ENCODE results near the gene SEMA4D.
"Not testable (repeated sequence)": the region's sequence is repeated elsewhere in the genome, so short reads cannot be mapped to it uniquely, and the experiment has no call there.

SEMA4D gene

GRCh38 chr9:89475891-89476440 lies 21.9 kb downstream of the SEMA4D start:
- Histone ChIP-seq H4K20me1 (ENCODE audit: insufficient read depth, low read length) (no peaks in the 10 kb centered on the region), H3F3A (ENCODE audit: insufficient read depth, low read length) (no peaks in the 10 kb centered on the region), H2AFZ (ENCODE audit: low read length) (no peak overlapping the region), H3K9me2 (ENCODE audit: low read depth, low read length) (no peaks in the 10 kb centered on the region), H3K4me2 (ENCODE audit: low read length) (no peak overlapping the region), H3K79me2 (ENCODE audit: insufficient read depth, low read length) (no peaks in the 10 kb centered on the region), H3K4me3 (ENCODE audit: low read depth, low read length, poor library complexity, severe bottlenecking) (no peak overlapping the region), H3K4me1 (ENCODE audit: insufficient read depth, low read length, severe bottlenecking) (no peaks in the 10 kb centered on the region), H3K9ac (ENCODE audit: low read length) (no peak overlapping the region), H3K27ac (ENCODE audit: low read depth, low read length, poor library complexity, severe bottlenecking) (no peak overlapping the region), H3K27me3 (ENCODE audit: insufficient read depth, low read length) (no peaks in the 10 kb centered on the region), H3K9me3 (ENCODE audit: low read length) (no peaks in the 10 kb centered on the region), H3K36me3 (ENCODE audit: insufficient read depth, low read length) (no peaks in the 10 kb centered on the region)
- TF ChIP-seq EZH2 (IDR thresholded peaks at IDR 0.05; ENCODE audit: borderline replicate concordance, low read length) (no peak), CTCF (IDR thresholded peaks at IDR 0.05; ENCODE audit: low read length) (no peak)

GRCh38 chr9:89474939-89475338 lies 23.0 kb downstream of the SEMA4D start:
- no peaks in the 10 kb centered on the region for H3K4me1 ChIP-seq (ENCODE audit: insufficient read depth, low read length, severe bottlenecking)
- no peak overlapping the region for H3K9ac ChIP-seq (ENCODE audit: low read length)
- no peak overlapping the region for H2AFZ ChIP-seq (ENCODE audit: low read length)
- H3K27ac ChIP-seq (ENCODE audit: low read depth, low read length, poor library complexity, severe bottlenecking): no peak overlapping the region
- no peaks in the 10 kb centered on the region for H4K20me1 ChIP-seq (ENCODE audit: insufficient read depth, low read length)
- no peaks in the 10 kb centered on the region for H3K9me2 ChIP-seq (ENCODE audit: low read depth, low read length)
- H3K36me3 ChIP-seq (ENCODE audit: insufficient read depth, low read length): no peaks in the 10 kb centered on the region
- H3K4me2 ChIP-seq (ENCODE audit: low read length): no peak overlapping the region
- no peak overlapping the region for H3K4me3 ChIP-seq (ENCODE audit: low read depth, low read length, poor library complexity, severe bottlenecking)
- no peaks in the 10 kb centered on the region for H3K9me3 ChIP-seq (ENCODE audit: low read length)
- no peaks in the 10 kb centered on the region for H3K79me2 ChIP-seq (ENCODE audit: insufficient read depth, low read length)
- TF ChIP-seq CTCF (IDR thresholded peaks at IDR 0.05; ENCODE audit: low read length) (no peak), EZH2 (IDR thresholded peaks at IDR 0.05; ENCODE audit: borderline replicate concordance, low read length) (no peak)
- H3K27me3 ChIP-seq (ENCODE audit: insufficient read depth, low read length): no peaks in the 10 kb centered on the region
- H3F3A ChIP-seq (ENCODE audit: insufficient read depth, low read length): no peaks in the 10 kb centered on the region

GRCh38 chr9:89473762-89474469 lies 24.0 kb downstream of the SEMA4D start:
- Histone ChIP-seq H3K9me2 (ENCODE audit: low read depth, low read length) (no peaks in the 10 kb centered on the region), H3F3A (ENCODE audit: insufficient read depth, low read length) (no peaks in the 10 kb centered on the region), H3K27me3 (ENCODE audit: insufficient read depth, low read length) (no peaks in the 10 kb centered on the region), H2AFZ (ENCODE audit: low read length) (no peak overlapping the region), H3K9ac (ENCODE audit: low read length) (no peak overlapping the region), H4K20me1 (ENCODE audit: insufficient read depth, low read length) (no peaks in the 10 kb centered on the region), H3K4me1 (ENCODE audit: insufficient read depth, low read length, severe bottlenecking) (no peaks in the 10 kb centered on the region), H3K4me2 (ENCODE audit: low read length) (no peak overlapping the region), H3K36me3 (ENCODE audit: insufficient read depth, low read length) (no peaks in the 10 kb centered on the region), H3K4me3 (ENCODE audit: low read depth, low read length, poor library complexity, severe bottlenecking) (no peak overlapping the region), H3K27ac (ENCODE audit: low read depth, low read length, poor library complexity, severe bottlenecking) (no peak overlapping the region), H3K79me2 (ENCODE audit: insufficient read depth, low read length) (no peaks in the 10 kb centered on the region), H3K9me3 (ENCODE audit: low read length) (no peaks in the 10 kb centered on the region)
- TF ChIP-seq CTCF (IDR thresholded peaks at IDR 0.05; ENCODE audit: low read length) (no peak), EZH2 (IDR thresholded peaks at IDR 0.05; ENCODE audit: borderline replicate concordance, low read length) (no peak)

- H4K20me1 ChIP-seq (ENCODE audit: insufficient read depth, low read length); H3K9me3 ChIP-seq (ENCODE audit: low read length); H2AFZ ChIP-seq (ENCODE audit: low read length); H3K79me2 ChIP-seq (ENCODE audit: insufficient read depth, low read length); H3K36me3 ChIP-seq (ENCODE audit: insufficient read depth, low read length); H3F3A ChIP-seq (ENCODE audit: insufficient read depth, low read length); H3K27me3 ChIP-seq (ENCODE audit: insufficient read depth, low read length); H3K27ac ChIP-seq (ENCODE audit: low read depth, low read length, poor library complexity, severe bottlenecking); H3K4me2 ChIP-seq (ENCODE audit: low read length); H3K4me1 ChIP-seq (ENCODE audit: insufficient read depth, low read length, severe bottlenecking); H3K9ac ChIP-seq (ENCODE audit: low read length); H3K4me3 ChIP-seq (ENCODE audit: low read depth, low read length, poor library complexity, severe bottlenecking); H3K9me2 ChIP-seq (ENCODE audit: low read depth, low read length): not testable (repeated sequence)
Measured at GRCh38 chr9:89471796-89472320, 26.1 kb downstream of the SEMA4D start.

All from OCI-LY1 (cell line).